D721Med (cell line): ENCODE results near the gene UBE2J2.
A peak's percentile ranks its signal among the peaks of the same experiment; 100 is the strongest.

Experiments used
- DNase-seq: peaks from one replicate; pipeline ENCODE4 v3.0.0; 2011; ENCODE audit warnings: low spot score; ENCODE audit not compliant: insufficient read length
- FAIRE-seq: peaks from 2 replicates; lab custom pipeline; 2011; peaks lifted over from hg19 to GRCh38; lab: Jason Lieb, UNC
- TF ChIP-seq, protein P1 (sequence below): IDR thresholded peaks from 2 replicates; pipeline ENCODE4 v1.5.1; 2012; ENCODE audit warnings: mild to moderate bottlenecking, control low read depth; ENCODE audit not compliant: insufficient read depth; ENCODE audit errors: missing control alignments

Gene UBE2J2

DNA sequence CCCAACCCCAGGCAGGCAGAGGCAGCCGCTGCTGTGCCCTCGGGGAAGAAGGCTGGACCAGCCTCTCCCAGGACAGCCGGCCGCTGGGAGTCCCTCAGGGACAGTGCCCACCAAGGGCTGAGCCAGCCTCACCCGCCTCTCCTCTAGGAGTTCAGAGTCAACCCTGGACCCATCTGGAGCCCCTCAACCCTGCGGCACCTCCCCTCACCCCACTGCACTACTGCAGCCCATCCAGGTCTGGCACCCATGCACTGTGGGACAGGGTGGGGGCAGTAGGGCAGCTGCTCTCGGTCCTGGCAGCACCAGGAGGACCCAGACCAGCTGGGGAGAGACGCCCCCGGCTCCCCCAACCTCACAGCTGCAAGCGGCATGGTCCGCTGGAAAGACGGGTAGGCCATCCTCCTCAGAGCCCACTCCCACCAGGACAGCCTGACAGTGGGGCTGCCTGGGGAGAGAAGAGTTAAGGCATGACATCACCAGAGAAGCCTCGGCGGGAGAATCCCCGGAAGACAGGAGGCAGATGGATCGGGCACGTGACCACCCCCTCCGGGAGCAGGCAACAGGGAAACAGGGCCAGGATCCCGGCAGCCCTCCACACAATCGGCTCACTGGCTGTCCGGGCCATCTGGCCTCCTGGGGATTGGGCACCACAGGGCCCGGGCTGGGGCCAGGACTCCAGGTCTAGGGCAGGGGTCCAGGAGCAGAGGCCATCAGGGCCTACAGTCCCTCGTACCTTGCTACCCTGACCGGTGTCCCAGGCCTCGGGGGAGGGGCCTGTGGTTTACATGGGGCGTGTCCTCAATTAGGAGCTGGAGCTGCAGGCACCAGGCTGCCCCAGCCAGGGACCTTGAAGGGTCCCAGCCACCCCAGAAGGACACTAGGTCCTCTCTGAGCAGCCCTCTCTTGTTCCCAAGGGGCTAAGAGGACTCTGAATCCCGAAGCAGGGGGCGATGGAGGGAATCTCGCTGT, 31.0 kb upstream of the UBE2J2 start:
- FAIRE-seq, result no peak
- TF ChIP-seq, protein P1, sequence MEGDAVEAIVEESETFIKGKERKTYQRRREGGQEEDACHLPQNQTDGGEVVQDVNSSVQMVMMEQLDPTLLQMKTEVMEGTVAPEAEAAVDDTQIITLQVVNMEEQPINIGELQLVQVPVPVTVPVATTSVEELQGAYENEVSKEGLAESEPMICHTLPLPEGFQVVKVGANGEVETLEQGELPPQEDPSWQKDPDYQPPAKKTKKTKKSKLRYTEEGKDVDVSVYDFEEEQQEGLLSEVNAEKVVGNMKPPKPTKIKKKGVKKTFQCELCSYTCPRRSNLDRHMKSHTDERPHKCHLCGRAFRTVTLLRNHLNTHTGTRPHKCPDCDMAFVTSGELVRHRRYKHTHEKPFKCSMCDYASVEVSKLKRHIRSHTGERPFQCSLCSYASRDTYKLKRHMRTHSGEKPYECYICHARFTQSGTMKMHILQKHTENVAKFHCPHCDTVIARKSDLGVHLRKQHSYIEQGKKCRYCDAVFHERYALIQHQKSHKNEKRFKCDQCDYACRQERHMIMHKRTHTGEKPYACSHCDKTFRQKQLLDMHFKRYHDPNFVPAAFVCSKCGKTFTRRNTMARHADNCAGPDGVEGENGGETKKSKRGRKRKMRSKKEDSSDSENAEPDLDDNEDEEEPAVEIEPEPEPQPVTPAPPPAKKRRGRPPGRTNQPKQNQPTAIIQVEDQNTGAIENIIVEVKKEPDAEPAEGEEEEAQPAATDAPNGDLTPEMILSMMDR, result no peak
- no peak for DNase-seq

DNA sequence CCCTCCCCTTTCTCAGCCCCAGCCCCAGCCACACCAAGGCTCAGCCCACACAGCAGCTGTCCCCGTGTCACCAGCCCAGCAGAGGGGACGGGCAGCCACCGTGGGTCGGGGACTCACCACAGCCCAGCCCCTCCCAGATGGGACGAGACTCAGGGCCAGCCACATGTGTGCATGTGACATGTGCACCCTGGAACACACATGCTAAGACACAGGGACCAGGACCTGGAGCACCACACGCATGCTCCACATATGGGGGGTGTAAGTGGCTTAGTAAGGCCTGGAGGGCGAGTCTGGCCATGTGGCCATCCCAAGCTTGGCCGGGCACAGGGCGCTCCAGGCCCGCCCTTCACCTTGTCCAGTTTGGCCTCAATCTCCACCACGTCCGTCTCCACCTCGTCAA, 30.1 kb upstream of the UBE2J2 start:
- FAIRE-seq (no peak), DNase-seq (no peak)
- TF ChIP-seq, protein P1, result no peak

DNA sequence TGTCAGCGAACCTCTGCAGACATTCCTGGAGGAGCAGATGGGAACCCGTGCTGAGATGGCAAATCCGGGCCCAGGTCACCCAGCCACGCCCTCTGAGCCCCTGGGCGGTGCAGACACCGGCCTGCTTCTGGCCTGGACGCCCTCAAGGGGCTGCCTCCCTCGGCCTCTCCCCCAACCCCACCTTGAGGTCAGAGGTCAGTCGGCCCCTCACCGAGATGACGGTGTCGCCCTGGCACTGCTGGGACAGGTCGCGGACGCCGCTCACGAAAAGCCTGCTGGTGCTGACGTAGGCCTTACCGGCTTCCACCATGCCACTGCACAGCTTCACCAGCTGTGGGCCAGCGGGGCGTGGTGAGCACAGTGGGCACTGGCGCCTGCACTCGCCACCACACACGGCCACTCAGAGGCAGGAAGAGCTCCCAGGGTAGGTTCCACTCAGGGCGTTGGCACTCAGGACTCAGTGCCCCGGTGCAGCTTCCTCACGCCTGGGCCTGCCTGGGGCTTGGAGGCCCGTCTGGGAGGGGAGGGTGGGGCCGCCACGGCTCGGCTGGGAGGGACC, 29.4 kb upstream of the UBE2J2 start:
- FAIRE-seq (no peak), DNase-seq (no peak)
- TF ChIP-seq, protein P1, result no peak

DNA sequence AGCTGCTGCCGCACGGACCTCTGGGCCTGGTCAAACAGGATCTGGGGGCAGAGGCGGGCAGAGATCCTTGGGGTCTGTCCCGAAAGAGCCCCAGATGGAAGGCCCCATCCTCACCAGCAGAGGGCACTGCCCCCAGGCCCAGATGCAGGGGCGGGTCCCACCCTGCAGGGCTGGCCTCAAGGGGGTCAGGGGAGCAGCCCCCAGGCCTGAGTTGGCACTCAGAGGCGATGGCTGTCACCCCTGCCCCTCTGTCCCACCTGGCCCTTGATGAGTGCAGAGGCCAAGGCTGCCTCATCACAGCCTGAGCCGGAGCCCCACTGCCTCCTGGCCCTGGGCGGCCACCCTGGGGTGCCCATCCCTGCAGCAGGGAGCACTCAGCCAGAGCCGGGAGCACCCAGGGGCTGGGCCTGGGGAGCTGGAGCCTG, 28.4 kb upstream of the UBE2J2 start:
- FAIRE-seq, result no peak
- TF ChIP-seq, protein P1, result peak; percentile 38

DNA sequence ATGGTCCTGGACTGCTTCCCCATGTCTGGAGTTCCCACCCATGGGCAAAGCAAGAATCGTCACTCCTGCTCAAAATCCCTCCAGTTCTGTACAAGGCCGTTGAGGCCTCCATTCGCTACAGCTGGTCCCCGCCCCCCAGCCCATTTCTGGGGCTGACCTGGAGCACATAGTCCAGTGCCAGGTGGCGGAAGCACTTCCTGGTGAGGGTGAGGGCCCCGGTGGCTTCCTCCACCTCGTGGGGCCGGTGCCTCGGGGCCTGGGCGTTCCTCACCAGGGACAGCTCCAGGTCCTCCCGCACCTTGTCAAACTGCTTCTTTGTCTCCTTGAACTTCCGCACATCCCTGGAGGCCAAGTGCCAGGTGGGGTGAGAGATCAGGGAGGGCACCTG, 26.7 kb upstream of the UBE2J2 start:
- FAIRE-seq (no peak), DNase-seq (no peak)
- TF ChIP-seq, protein P1, result no peak

More for the DNA sequence above, 28.4 kb upstream of the UBE2J2 start:
- DNase-seq, result no peak

DNA sequence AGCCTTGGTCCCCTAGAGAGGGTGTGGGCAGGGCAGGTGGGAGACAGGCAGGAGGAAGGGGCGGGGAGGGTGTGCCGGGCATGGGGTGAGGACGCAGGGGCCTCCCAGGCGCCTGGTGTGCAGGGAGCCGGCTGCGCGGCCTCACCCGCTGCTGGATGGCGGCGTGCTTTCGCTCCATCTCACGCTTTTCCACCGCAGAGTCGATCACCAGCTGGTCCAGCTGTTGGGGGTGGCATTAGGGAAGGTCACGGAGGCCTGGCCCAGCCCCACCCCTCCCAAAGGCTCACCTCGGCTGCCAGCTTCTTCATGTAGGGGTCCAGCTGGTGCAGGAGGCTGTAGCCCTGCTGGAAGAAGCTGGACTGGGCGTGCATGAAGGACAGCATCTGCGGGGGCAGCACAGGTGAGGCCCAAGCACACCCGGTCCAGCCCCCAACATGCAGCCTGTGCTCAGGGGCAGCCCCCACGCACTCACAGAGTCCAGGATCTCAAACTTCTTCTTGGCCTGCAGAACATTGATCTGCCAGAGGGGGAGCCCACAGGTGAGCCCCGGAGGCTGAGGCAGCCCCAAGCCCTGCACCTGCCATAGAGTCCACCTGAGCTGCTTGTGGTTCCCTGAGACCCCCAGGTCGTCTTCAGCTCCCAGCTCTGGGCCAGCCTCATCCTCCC, 26.2 kb upstream of the UBE2J2 start:
- TF ChIP-seq, protein P1, result peak; percentile 17
- DNase-seq (no peak), FAIRE-seq (no peak)
